Suprapubic skin (tissue), 3 donors: Measurements from ENCODE around the gene TGM1.

ENCODE experiments used
- POLR2AphosphoS5 ChIP-seq, 3 donors: sonication (generic); formaldehyde crosslinking; IDR thresholded peaks; one replicate each; pipeline ENCODE4 v1.6.1; 2017; ENCODE audit warnings: antibody characterized with exemption in 3 of 3
- TF ChIP-seq, protein P1 (sequence below), 2 donors: fragments of 200-600 bp in 1 of 2; fragments of 450-650 bp in 1 of 2; sonication (generic) in 1 of 2; IDR thresholded peaks; one replicate each; pipeline ENCODE4 v1.5.1; 2016 to 2019; ENCODE audit warnings: antibody characterized with exemption in 2 of 2, mild to moderate bottlenecking in 1 of 2, moderate library complexity in 1 of 2

DNA sequence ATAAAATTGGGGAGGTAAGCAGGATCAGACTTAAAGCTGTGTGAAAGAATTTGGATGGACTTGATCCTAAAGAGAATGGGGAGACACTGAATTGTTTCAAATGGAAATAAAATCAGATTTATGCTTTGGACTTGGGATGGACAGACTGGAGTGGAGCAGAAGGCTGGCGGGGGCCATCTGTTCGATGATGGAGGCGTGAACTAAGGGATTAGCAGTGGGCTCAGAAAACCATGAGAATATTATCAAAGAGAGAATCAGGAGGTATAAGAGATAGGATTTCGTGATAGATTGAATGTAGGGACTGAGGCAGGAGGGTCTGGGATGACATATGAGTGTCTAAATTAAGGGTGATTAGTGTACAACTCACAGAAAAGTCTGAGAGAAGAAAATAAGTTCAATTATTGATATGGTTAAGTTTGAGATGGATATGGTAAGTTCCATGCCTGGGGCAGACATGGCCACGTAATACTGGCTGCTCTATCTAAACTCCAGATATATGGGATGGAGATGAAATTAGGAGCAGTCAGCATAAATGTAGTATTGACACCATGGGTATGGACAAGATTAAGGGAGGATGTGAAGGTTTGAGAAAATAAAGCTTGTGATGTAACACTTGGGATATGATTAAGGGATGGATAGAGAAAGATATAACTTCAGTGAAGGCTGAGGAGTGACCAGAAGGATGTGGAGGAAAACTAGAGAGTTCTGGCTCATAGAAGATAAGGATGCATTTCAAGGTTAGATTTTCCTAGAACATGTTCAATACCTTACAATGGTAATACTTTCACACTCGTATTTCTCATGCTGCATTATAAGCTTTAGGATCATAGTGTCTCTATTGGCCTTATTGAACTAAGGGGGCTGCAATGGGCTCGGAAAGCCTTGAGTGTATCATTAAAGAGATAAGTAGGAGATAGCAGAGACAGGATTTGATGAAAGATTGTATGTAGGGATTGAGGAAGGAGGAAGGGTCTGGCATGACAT, 58.5 kb downstream of the TGM1 start:
- no peak for TF ChIP-seq POLR2AphosphoS5 (IDR thresholded peaks at IDR 0.05)
- TF ChIP-seq, protein P1, sequence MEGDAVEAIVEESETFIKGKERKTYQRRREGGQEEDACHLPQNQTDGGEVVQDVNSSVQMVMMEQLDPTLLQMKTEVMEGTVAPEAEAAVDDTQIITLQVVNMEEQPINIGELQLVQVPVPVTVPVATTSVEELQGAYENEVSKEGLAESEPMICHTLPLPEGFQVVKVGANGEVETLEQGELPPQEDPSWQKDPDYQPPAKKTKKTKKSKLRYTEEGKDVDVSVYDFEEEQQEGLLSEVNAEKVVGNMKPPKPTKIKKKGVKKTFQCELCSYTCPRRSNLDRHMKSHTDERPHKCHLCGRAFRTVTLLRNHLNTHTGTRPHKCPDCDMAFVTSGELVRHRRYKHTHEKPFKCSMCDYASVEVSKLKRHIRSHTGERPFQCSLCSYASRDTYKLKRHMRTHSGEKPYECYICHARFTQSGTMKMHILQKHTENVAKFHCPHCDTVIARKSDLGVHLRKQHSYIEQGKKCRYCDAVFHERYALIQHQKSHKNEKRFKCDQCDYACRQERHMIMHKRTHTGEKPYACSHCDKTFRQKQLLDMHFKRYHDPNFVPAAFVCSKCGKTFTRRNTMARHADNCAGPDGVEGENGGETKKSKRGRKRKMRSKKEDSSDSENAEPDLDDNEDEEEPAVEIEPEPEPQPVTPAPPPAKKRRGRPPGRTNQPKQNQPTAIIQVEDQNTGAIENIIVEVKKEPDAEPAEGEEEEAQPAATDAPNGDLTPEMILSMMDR (IDR thresholded peaks at IDR 0.05) = no peak
